IMR-90 (cell line): ENCODE data around the gene ADAP1. TPM values are rescaled to one million over a fixed set of nuclear protein-coding genes. Genes with fewer than 3 reads are reported as not detected.

ENCODE experiments used
- ATAC-seq: fragments of 200-7000 bp; cut with Tn5 transposase; 2 replicates; pipeline ENCODE4 v1.9.1; 2020; ENCODE audit warnings: low read depth, mild to moderate bottlenecking, moderate library complexity
- BruUV-seq: library from RNA; stranded (reverse); fragments of 400-500 nt; replicated peaks from 2 replicates; lab custom pipeline; 2021; lab: Mats Ljungman, UMichigan
- CTCF ChIA-PET: fragments of 300-600 bp; formaldehyde crosslinking; extraction: SDS; loops from one replicate; lab custom pipeline; 2021; ENCODE audit warnings: antibody characterized with exemption; lab: Yijun Ruan, JAX
- POLR2A ChIA-PET: fragments of 300-600 bp; sonication (Branson Sonifier 250); formaldehyde crosslinking; loops from one replicate; lab custom pipeline; 2022; ENCODE audit warnings: antibody characterized with exemption; ENCODE audit not compliant: unreplicated experiment; lab: Charles Lee
- DNase-seq: peaks from one replicate; pipeline ENCODE4 v3.0.0; 2013
- H2AFZ ChIP-seq: replicated peaks from 2 replicates; pipeline ENCODE3; 2013; ENCODE audit warnings: low read length, mild to moderate bottlenecking; ENCODE audit not compliant: poor library complexity
- H2AK5ac ChIP-seq: 2 replicates; pipeline ENCODE4 v1.6.1; 2013; ENCODE audit warnings: low read depth, low read length, inconsistent platforms
- H2AK9ac ChIP-seq: replicated peaks from 2 replicates; pipeline ENCODE3; 2013; ENCODE audit warnings: mild to moderate bottlenecking, low read depth, low read length, moderate library complexity; ENCODE audit not compliant: poor library complexity
- H2BK120ac ChIP-seq: 2 replicates; pipeline ENCODE4 v1.6.1; 2013; ENCODE audit warnings: low read depth, low read length, inconsistent platforms
- H2BK15ac ChIP-seq: 3 replicates; pipeline ENCODE4 v1.6.1; 2013; ENCODE audit warnings: low read depth, low read length, inconsistent platforms
- H2BK20ac ChIP-seq: 2 replicates; pipeline ENCODE4 v1.6.1; 2013; ENCODE audit warnings: low read depth, mild to moderate bottlenecking, inconsistent platforms, low read length, moderate library complexity
- H2BK5ac ChIP-seq: 2 replicates; pipeline ENCODE4 v1.6.1; 2013; ENCODE audit warnings: mild to moderate bottlenecking, low read depth, low read length, inconsistent platforms; ENCODE audit not compliant: poor library complexity, severe bottlenecking
- H3K14ac ChIP-seq: replicated peaks from 2 replicates; pipeline ENCODE4 v1.6.1; 2013; ENCODE audit warnings: low read depth, low read length, inconsistent platforms
- H3K18ac ChIP-seq: 2 replicates; pipeline ENCODE4 v1.6.1; 2013; ENCODE audit warnings: low read depth, low read length, control low read depth
- H3K23ac ChIP-seq: 2 replicates; pipeline ENCODE4 v1.6.1; 2013; ENCODE audit warnings: low read depth, low read length, inconsistent platforms
- H3K27ac ChIP-seq: 2 replicates; pipeline ENCODE4 v1.5.1; 2013; ENCODE audit warnings: mild to moderate bottlenecking, control low read depth, low read length; ENCODE audit not compliant: insufficient read depth
- H3K27me3 ChIP-seq: 2 replicates; pipeline ENCODE4 v1.6.1; 2013; ENCODE audit warnings: low read length; ENCODE audit not compliant: control insufficient read depth, insufficient read depth
- H3K36me3 ChIP-seq: 2 replicates; pipeline ENCODE4 v1.6.1; 2013; ENCODE audit warnings: low read length, mixed read lengths; ENCODE audit not compliant: control insufficient read depth, insufficient read depth
- H3K4ac ChIP-seq: 2 replicates; pipeline ENCODE4 v1.6.1; 2013; ENCODE audit warnings: low read depth, low read length, inconsistent platforms
- H3K4me1 ChIP-seq: 2 replicates; pipeline ENCODE4 v1.6.1; 2013; ENCODE audit warnings: low read length, mixed read lengths; ENCODE audit not compliant: control insufficient read depth, insufficient read depth
- H3K4me2 ChIP-seq: 2 replicates; pipeline ENCODE4 v1.6.1; 2013; ENCODE audit warnings: low read depth, mild to moderate bottlenecking, control low read depth, low read length, moderate library complexity
- H3K4me3 ChIP-seq: 2 replicates; pipeline ENCODE4 v1.5.1; 2013; ENCODE audit warnings: low read depth, mild to moderate bottlenecking, control low read depth, low read length, moderate library complexity; ENCODE audit not compliant: insufficient read depth
- H3K56ac ChIP-seq: 2 replicates; pipeline ENCODE4 v1.6.1; 2013; ENCODE audit warnings: low read length, inconsistent platforms; ENCODE audit not compliant: insufficient read depth; ENCODE audit errors: extremely low read depth
- H3K79me1 ChIP-seq, 2 experiments: 2 replicates each; pipeline ENCODE4 v1.6.1; 2013; ENCODE audit warnings: low read length in 2 of 2, inconsistent platforms in 1 of 2, low read depth in 1 of 2
- H3K9ac ChIP-seq: 2 replicates; pipeline ENCODE4 v1.6.1; 2013; ENCODE audit warnings: low read depth, low read length, control low read depth
- H3K9me1 ChIP-seq: 2 replicates; pipeline ENCODE4 v1.6.1; 2013; ENCODE audit warnings: low read length, inconsistent platforms; ENCODE audit not compliant: insufficient read depth
- H3K9me3 ChIP-seq: 2 replicates; pipeline ENCODE4 v1.6.1; 2013; ENCODE audit warnings: low read length; ENCODE audit not compliant: control insufficient read depth, insufficient read depth
- H4K20me1 ChIP-seq: 2 replicates; pipeline ENCODE4 v1.6.1; 2013; ENCODE audit warnings: low read length, inconsistent platforms; ENCODE audit not compliant: insufficient read depth
- H4K5ac ChIP-seq: 2 replicates; pipeline ENCODE4 v1.6.1; 2013; ENCODE audit warnings: mild to moderate bottlenecking, low read depth, low read length, control low read depth
- H4K8ac ChIP-seq, 2 experiments: 2 replicates each; pipeline ENCODE4 v1.6.1; 2013; ENCODE audit warnings: low read depth in 2 of 2, low read length in 2 of 2, control low read depth in 1 of 2, inconsistent platforms in 1 of 2
- H4K91ac ChIP-seq: 2 replicates; pipeline ENCODE4 v1.6.1; 2013; ENCODE audit warnings: low read depth, low read length, inconsistent platforms; ENCODE audit not compliant: insufficient read depth
- BHLHE40 ChIP-seq: fragments of 150-350 bp; IDR thresholded peaks from 2 replicates; pipeline ENCODE4 v1.6.1; 2016; ENCODE audit warnings: mild to moderate bottlenecking, low read depth, low read length
- CEBPB ChIP-seq: IDR thresholded peaks from 2 replicates; pipeline ENCODE4 v1.6.1; 2012; ENCODE audit warnings: low read depth, low read length, improper control_type of control experiment
- CHD1 ChIP-seq: IDR thresholded peaks from 2 replicates; pipeline ENCODE4 v1.6.1; 2012; ENCODE audit warnings: low read depth, low read length, improper control_type of control experiment
- MAZ ChIP-seq: IDR thresholded peaks from 2 replicates; pipeline ENCODE4 v1.6.1; 2012; ENCODE audit warnings: low read depth, mild to moderate bottlenecking, low read length, improper control_type of control experiment, moderate library complexity, borderline replicate concordance
- POLR2A ChIP-seq: IDR thresholded peaks from 2 replicates; pipeline ENCODE4 v1.6.1; 2012; ENCODE audit warnings: mild to moderate bottlenecking, low read depth, low read length
- RCOR1 ChIP-seq: IDR thresholded peaks from 2 replicates; pipeline ENCODE4 v1.6.1; 2012; ENCODE audit warnings: mild to moderate bottlenecking, low read length, improper control_type of control experiment; ENCODE audit not compliant: insufficient replicate concordance
- RFX5 ChIP-seq: IDR thresholded peaks from 2 replicates; pipeline ENCODE4 v1.8.0; 2012; ENCODE audit warnings: low read depth, mild to moderate bottlenecking, low read length, moderate library complexity
- WGBS, 2 experiments: methylation state at CpG; one replicate each; pipeline versions ENCODE4 v1.1.5 to v1.1.7; 2013; ENCODE audit warnings: missing lambda C conversion rate in 2 of 2; ENCODE audit not compliant: insufficient read length in 1 of 2; ENCODE audit errors: extremely low coverage in 2 of 2; 5-methylcytosine and 5-hydroxymethylcytosine counted together
- dilution Hi-C: fragments of 300-500 bp; cut with HindIII; formaldehyde crosslinking; loops from one replicate; pipeline ENCODE4 v1.14.3; 2018; ENCODE audit warnings: low sequenced_read_pairs; ENCODE audit not compliant: unreplicated experiment
- in situ Hi-C: fragments of 300-500 bp; cut with MboI; formaldehyde crosslinking; loops from 3 replicates; pipeline ENCODE4 v1.14.3; 2019; ENCODE audit warnings: low sequenced_read_pairs, inconsistent platforms, mixed read lengths
- intact Hi-C: fragments of 100-400 bp; cut with micrococcal nuclease; formaldehyde crosslinking; loops from 2 replicates; pipeline ENCODE4 v1.10.0; 2022
- polyA plus RNA-seq, 3 experiments: library from polyadenylated mRNA; depleted of rRNA; stranded (reverse); fragments of >200 nt; gene quantifications; 2 replicates each; pipeline ENCODE4 v1.2.3, GENCODE V29; 2012; ENCODE audit warnings: low replicate concordance in 1 of 3
- total RNA-seq: library from RNA; depleted of rRNA; stranded (reverse); fragments of >200 nt; gene quantifications from 2 replicates; pipeline ENCODE4 v1.2.3, GENCODE V29; 2012

The ADAP1 gene
- total and polyA plus RNA-seq, 2 of the 4 experiments (the other 2 are of a cell fraction): 1.4 to 2.0 TPM

GRCh38 chr7:935164-935873, 19.2 kb downstream of the ADAP1 start:
- H3K4me1 ChIP-seq: no peaks in the 10 kb centered on the region
- no peak for TF ChIP-seq POLR2A
- TF ChIP-seq RCOR1: no peak
- no peak for TF ChIP-seq RFX5
- TF ChIP-seq CHD1: no peak
- no peak for TF ChIP-seq BHLHE40
- no peak for TF ChIP-seq MAZ
- no peak for TF ChIP-seq CEBPB
- H3K9me3 ChIP-seq: no peaks in the 10 kb centered on the region
- H3K4me2 ChIP-seq: no peak overlapping the region
- H4K8ac ChIP-seq: no peak overlapping the region
- no peak overlapping the region for H4K5ac ChIP-seq
- H2BK5ac ChIP-seq: no peak overlapping the region
- H3K79me1 ChIP-seq: no peaks in the 10 kb centered on the region
- dilution Hi-C loops: no loop called here
- H2BK15ac ChIP-seq: no peak overlapping the region
- H3K36me3 ChIP-seq: no peaks in the 10 kb centered on the region
- H3K9ac ChIP-seq: no peak overlapping the region
- no peak overlapping the region for H3K4me3 ChIP-seq
- ATAC-seq (no peak), DNase-seq (no peak)
- ChIA-PET CTCF (no interaction called here), POLR2A (no interaction called here)
- no peak overlapping the region for H3K18ac ChIP-seq
- no peaks in the 10 kb centered on the region for H4K20me1 ChIP-seq
- in situ Hi-C loops: no loop called here
- H3K27me3 ChIP-seq: no peaks in the 10 kb centered on the region; the same call in none of the 2 replicates
- no peak overlapping the region for H2AK5ac ChIP-seq
- no peak overlapping the region for H3K4ac ChIP-seq
- 61% methylated on average over 22 of the region's 46 CpGs; no CpG with 5 or more reads in 1 of the 2 experiments for WGBS, 2 experiments
- no peak overlapping the region for H2BK20ac ChIP-seq
- H3K56ac ChIP-seq: no peak overlapping the region
- no peak overlapping the region for H3K23ac ChIP-seq
- BruUV-seq: no TSS peak
- no peak overlapping the region for H3K27ac ChIP-seq
- H2BK120ac ChIP-seq: no peak overlapping the region
- H4K91ac ChIP-seq: no peak overlapping the region
- H2AK9ac ChIP-seq: no peak overlapping the region
- no peak overlapping the region for H2AFZ ChIP-seq
- intact Hi-C loops: no loop called here
- no peaks in the 10 kb centered on the region for H3K9me1 ChIP-seq
- no peak overlapping the region for H3K14ac ChIP-seq
